GM21381 (cell line): Measurements from ENCODE around the gene HES4.
A peak's percentile ranks its signal among the peaks of the same experiment; 100 is the strongest.
"Not testable (repeated sequence)": the region's sequence is repeated elsewhere in the genome, so short reads cannot be mapped to it uniquely, and the experiment has no call there.

ENCODE experiments used
- ATAC-seq: cut with Tn5 transposase; IDR thresholded peaks from one replicate; pipeline ENCODE4 v1.9.1; 2021; ENCODE audit warnings: mild to moderate bottlenecking, moderate library complexity; ENCODE audit not compliant: unreplicated experiment

HES4 gene

GRCh38 chr1:1033731-1034438, 34.0 kb upstream of the HES4 start:
- ATAC-seq: no peak

- ATAC-seq: peak; percentile 83
Measured at GRCh38 chr1:1033009-1033587, 33.2 kb upstream of the HES4 start.

- ATAC-seq: no peak
Measured at GRCh38 chr1:1032424-1032823, 32.5 kb upstream of the HES4 start.

GRCh38 chr1:1031659-1032235, 31.9 kb upstream of the HES4 start:
- ATAC-seq: no peak

GRCh38 chr1:1030867-1031658, 31.2 kb upstream of the HES4 start:
- ATAC-seq: not testable (repeated sequence)

GRCh38 chr1:1027791-1028190, 27.9 kb upstream of the HES4 start:
- no peak for ATAC-seq

GRCh38 chr1:1026599-1027413, 26.9 kb upstream of the HES4 start:
- no peak for ATAC-seq

GRCh38 chr1:1025730-1026129, 25.8 kb upstream of the HES4 start:
- no peak for ATAC-seq

GRCh38 chr1:1024771-1025699, 25.1 kb upstream of the HES4 start:
- ATAC-seq: no peak

GRCh38 chr1:1024149-1024770, 24.4 kb upstream of the HES4 start:
- no peak for ATAC-seq

- no peak for ATAC-seq
Measured at GRCh38 chr1:1023700-1024099, 23.8 kb upstream of the HES4 start.

- no peak for ATAC-seq
Measured at GRCh38 chr1:1022302-1023009, 22.6 kb upstream of the HES4 start.

- ATAC-seq: no peak
Measured at GRCh38 chr1:1021920-1022259, 22.0 kb upstream of the HES4 start.

GRCh38 chr1:1021010-1021919, 21.4 kb upstream of the HES4 start:
- ATAC-seq: no peak

GRCh38 chr1:1020415-1021009, 20.6 kb upstream of the HES4 start:
- ATAC-seq: peak; percentile 4

GRCh38 chr1:1020000-1020404, 20.1 kb upstream of the HES4 start, which contains the start of gene AGRN:
TSS of gene AGRN (plus strand) at chr1:1020120. CDS start at chr1:1020173, 53 bp downstream.
- ATAC-seq: peak; percentile 41
